T-helper 9 cell (primary cell): Measurements from ENCODE around the gene IFT88.

Experiments
- DNase-seq: peaks from one replicate; pipeline ENCODE4 v3.0.0-alpha.2; 2020

Gene IFT88

GRCh38 chr13:20686863-20687579 lies 120.1 kb downstream of the IFT88 start:
- DNase-seq: no peak

DNA sequence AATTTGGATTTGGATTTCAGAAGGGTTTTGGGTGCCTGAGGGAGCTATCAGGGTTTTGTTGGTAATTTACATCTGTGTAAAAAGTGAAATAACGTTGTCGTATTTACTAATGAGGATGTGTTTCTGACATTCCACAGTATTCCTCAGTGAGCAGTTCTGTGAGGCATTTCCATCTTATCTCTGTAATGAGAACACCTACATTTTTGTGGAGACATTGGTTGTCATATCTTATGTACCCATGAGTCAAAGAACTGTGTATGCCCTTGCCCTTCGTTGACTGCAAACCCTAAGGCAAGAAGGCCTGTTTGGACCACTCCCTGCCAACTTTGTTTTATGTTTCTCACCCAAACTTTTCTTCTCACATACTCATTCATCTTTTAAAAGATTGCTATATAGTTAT lies 122.3 kb downstream of the IFT88 start:
- DNase-seq: no peak

DNA sequence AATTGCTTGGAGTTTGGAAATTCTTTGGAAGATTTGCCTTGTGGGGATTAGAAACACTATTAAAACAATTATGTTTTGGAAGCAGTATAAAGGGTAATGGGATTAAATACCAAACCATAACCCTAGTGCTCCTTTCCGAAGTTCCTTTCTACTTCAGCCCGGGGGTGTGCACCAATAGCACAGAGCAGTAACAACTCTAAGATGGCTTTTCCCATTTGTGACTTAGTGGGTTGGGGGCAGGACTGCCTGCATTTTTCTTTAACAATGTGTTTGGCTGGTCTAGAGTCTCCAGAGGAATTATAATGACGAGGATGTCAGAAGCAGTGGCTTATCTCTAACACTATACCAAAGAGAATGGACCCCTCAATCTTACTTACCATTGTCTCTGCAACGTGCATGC lies 124.7 kb downstream of the IFT88 start:
- no peak for DNase-seq

DNA sequence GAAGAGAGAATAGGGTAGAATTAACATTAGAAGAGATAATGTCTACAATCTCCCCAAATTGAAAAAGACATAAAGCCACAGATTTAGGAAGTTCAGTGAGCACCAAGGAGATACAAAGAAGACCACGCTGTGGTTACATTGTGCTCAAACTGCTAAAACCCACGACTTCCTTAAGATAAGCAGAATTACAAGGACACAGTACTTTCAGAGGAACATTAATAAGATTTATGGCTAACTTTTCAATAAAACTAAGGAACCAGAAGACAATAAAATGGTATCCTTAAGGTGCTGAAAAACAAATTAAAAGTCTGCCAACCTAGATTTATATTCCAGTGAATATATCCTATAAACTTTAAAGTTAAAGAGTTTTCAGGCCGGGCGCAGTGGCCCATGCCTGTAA lies 129.1 kb downstream of the IFT88 start:
- DNase-seq: no peak

DNA sequence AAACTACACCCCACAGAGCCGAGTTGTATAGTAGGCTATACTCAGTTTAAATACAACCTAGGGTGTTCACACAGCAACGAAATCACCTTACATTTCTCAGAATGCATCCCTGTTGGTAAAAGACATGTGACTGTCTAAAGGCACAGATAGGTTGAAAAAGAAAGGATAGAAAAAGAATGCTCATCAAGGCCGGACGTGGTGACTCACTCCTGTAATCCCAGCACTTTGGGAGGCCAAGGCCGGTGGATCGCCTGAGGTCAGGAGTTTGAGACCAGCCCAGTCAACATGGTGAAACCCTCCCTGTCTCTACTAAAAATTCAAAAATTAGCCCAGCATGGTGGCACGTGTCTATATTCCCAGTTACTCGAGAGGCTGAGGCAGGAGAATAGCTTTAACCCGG lies 132.8 kb downstream of the IFT88 start:
- DNase-seq: no peak

DNA sequence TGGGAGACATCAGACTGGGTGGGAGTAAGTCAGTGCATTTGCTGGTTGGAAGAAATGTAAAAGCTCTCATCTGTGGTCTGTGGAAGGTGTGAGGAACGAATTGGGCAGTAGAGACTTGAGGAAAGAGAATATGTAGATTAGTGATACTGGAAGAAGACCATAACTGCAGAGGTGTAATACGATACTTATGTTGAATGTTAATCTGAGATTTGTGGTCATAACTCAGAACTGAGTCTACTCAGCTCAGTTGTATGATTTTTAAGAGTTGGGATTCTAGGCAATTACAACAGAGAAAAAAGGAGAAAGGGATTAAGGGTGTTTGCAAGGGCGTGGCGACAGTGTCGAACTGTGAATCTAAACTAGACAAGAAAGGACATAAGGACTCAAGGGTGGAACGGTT lies 133.3 kb downstream of the IFT88 start:
- no peak for DNase-seq

GRCh38 chr13:20701461-20701860 lies 134.5 kb downstream of the IFT88 start:
- no peak for DNase-seq

GRCh38 chr13:20702530-20702914 lies 135.6 kb downstream of the IFT88 start:
- no peak for DNase-seq

DNA sequence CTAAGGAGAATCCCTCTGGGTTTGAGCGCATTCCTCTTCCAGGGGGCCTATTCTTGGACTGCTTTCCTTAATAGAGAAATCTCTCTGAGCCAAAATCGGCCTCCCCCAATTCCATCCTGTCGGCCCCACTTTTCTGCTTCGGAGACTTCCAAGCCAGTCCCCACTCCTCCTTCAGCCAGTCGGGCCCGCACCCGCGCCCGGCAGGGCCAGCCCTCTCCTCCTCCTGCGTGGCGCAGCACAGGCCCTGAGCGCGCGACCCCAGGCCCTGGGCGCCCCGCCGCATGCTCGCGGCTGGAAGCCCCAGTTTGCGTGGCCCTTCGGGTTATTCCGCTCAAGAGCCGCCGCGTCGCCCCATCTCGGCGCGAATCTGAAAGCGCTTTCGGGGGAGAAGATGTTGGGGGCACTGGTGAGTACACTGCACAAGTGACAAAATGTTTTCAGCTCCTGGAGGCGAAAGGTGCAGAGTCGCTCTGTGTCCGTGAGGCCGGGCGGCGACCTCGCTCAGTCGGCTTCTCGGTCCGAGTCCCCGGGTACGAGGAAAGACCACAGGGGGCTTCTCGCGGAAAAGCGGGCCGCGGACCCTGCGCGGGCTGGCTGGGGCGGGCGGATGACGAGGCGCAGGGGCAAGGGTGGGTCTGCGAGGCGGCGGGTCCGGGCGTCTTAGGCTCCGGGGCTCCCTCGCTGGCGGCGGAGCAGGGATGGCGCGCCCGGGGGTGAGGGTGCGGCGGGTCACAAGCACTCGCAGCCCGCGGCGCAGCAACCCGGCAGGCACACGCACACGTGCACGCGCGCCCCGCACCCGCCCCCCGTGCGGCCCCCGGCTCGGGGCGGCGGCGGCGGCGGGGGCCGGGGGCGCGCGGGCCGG lies 136.2 kb downstream of the IFT88 start, which contains the start of gene IL17D:
IL17D (plus strand) TSS at position 785 of the 865 bp plus-strand sequence. CDS start 303 bp downstream, outside the sequence.
- DNase-seq: peak; percentile 16

- peak; percentile 62 for DNase-seq
These were observed 137.0 kb downstream of the IFT88 start for GRCh38 chr13:20703780-20704458.

- no peak for DNase-seq
These were observed 137.6 kb downstream of the IFT88 start for GRCh38 chr13:20704459-20705069.

GRCh38 chr13:20706661-20707060 lies 139.7 kb downstream of the IFT88 start:
- no peak for DNase-seq

DNA sequence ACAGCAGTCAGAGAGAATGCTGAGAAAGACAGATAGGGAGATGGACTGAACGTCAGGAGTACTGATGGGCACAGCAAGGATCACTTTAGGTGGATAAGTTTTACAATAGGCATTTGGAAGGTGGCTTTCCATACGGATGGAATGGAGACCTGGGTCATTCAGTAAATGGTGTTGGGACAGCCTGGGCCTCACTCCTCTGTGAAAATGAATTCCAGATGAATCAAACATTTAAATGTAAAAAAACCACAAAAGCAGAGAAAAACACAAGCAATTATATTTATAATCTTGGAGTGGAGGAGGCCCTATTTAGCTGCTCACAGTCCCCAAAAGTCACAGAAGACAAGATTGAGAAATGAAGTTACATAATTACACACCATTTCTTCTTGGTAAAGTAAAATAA lies 141.3 kb downstream of the IFT88 start:
- no peak for DNase-seq

- DNase-seq: no peak
These were observed 142.4 kb downstream of the IFT88 start for GRCh38 chr13:20709369-20709768.

- DNase-seq: no peak
These were observed 142.8 kb downstream of the IFT88 start for GRCh38 chr13:20709782-20710181.

- DNase-seq: no peak
These were observed 144.5 kb downstream of the IFT88 start for GRCh38 chr13:20711301-20712044.

GRCh38 chr13:20713014-20713376 lies 146.0 kb downstream of the IFT88 start:
- DNase-seq: no peak

- no peak for DNase-seq
These were observed 146.8 kb downstream of the IFT88 start for GRCh38 chr13:20713751-20714150.

DNA sequence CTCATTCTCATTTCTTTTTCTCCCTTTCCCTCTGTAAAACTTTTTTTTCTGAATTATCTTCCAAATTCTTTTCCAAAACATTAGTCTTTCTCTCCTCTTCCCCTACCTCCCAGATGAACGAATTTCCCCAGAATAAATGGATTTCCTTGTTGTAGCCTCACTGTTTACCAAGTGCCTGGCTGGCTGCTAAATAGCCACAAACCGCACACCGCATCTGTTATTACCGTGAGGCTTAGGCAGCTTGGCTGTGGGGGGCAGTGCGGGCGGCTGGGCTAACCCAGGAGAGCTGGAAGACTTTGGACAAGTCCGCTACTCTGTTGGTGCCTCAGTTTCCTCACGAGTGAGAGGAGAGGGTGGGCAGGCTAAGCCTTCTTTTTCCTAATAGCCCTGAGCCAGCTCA lies 147.2 kb downstream of the IFT88 start:
- no peak for DNase-seq

DNA sequence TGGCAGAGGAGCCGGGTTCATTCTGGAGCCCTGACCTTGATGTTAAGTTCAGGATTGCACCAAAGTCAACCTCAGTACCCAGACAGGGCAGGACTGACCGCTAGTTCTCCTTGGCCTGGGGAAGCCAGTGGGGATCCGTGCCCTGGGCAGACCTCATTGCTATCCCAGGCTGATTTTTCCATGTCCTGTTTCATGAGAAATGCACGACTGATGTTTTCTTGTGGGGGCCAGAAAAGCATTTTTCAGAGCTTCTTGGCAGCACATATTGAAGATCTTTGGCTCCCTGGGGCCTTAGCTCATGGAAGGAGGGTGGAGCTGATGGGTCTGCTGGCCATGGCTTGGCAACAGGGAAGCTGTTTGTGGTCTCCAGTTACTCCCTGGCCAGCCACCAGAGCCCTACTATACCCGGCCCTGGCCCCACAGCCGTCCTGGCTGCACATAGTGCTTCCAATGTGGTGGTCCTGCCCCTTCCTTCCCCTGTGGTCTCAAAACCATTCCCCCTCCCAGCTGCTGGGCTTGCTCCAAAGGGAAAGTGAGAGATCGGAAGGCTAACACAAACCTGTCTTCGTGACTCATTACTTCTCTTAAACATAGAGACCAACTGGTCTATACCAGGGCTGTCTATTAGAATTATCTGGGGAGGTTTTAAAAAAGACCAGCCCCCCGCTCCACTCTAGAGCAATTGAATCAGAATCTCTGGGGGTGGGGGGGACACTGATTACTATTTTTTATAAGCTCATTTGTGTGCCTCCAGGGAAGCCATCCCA lies 147.8 kb downstream of the IFT88 start:
- DNase-seq: no peak

DNA sequence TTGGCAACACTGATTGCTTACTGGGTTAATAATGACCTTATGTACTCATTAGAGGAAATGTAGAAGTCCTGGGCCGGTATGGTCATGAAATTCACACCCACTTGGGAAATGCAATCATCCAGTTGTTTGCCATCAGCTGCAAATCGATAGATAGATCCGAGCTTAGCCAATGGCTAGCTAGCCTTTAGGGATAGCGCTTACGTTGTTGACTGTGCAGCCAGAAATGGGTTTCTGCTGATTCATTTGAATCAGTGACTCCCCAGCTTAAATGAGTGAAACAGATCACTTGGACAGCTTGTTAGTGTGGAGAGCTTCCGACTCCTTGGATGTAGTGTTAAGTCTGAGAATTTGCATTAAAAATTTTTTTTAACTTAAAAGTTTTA lies 148.4 kb downstream of the IFT88 start:
- DNase-seq: no peak

- no peak for DNase-seq
These were observed 150.0 kb downstream of the IFT88 start for GRCh38 chr13:20716951-20717350.
